ENCODE results near the gene PSME1. TPM values are rescaled to one million over a fixed set of nuclear protein-coding genes. Genes with fewer than 3 reads are reported as not detected.

PSME1 gene
- total and polyA plus RNA-seq, 2 of the 13 experiments (the other 11 are each of a cell fraction or from before 2014, with no cell fraction given), result 159 to 608 TPM

DNA sequence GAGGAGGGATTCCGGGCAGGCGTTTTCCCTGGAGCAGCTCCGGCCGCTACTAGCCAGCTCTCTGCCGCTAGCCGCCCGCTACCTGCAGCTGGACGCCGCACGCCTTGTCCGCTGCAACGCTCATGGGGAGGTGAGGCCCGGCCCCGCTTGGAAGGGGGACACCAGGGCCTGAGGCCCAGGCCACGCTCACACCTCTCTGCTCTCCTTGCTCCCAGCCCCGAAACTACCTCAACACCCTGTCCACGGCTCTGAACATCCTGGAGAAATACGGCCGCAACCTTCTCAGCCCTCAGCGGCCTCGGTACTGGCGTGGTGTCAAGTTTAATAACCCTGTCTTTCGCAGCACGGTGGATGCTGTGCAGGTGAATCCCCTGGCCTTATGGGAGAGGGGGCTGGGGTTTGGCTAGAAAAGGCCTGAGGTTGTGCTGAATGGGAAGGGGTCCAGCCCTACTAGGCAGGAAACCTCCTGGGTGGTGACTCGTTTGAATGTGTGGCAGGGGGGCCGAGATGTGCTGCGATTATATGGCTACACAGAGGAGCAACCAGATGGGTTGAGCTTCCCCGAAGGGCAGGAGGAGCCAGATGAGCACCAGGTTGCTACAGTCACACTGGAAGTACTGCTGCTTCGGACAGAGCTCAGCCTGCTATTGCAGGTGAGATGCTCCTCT, 11.9 kb downstream of the PSME1 start (continued):
- TF ChIP-seq, protein P1, sequence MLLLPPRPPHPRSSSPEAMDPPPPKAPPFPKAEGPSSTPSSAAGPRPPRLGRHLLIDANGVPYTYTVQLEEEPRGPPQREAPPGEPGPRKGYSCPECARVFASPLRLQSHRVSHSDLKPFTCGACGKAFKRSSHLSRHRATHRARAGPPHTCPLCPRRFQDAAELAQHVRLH (CRISPR knock-in tag; IDR thresholded peaks at IDR 0.05; ENCODE audit: borderline replicate concordance, low read depth), result no peak
- TF ChIP-seq ATF7-NPFF (CRISPR knock-in tag; IDR thresholded peaks at IDR 0.05; ENCODE audit: low read depth), result peak; percentile 18; the same call in 1 of the 2 replicates
- TF ChIP-seq ZFP62 (CRISPR knock-in tag; IDR thresholded peaks at IDR 0.05), result no peak
- TF ChIP-seq SRSF4 (IDR thresholded peaks at IDR 0.05; ENCODE audit: low read depth, low read length, poor library complexity, severe bottlenecking), result no peak
- TF ChIP-seq GPN1 (CRISPR knock-in tag; IDR thresholded peaks at IDR 0.05; ENCODE audit: borderline replicate concordance), result peak; percentile 89
- TF ChIP-seq CEBPB (IDR thresholded peaks at IDR 0.05; ENCODE audit: borderline replicate concordance, low read depth, low read length), result no peak
- TF ChIP-seq, protein P2, sequence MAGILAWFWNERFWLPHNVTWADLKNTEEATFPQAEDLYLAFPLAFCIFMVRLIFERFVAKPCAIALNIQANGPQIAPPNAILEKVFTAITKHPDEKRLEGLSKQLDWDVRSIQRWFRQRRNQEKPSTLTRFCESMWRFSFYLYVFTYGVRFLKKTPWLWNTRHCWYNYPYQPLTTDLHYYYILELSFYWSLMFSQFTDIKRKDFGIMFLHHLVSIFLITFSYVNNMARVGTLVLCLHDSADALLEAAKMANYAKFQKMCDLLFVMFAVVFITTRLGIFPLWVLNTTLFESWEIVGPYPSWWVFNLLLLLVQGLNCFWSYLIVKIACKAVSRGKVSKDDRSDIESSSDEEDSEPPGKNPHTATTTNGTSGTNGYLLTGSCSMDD (CRISPR knock-in tag; IDR thresholded peaks at IDR 0.05), result 0 out of 2 replicates have a peak, but pooled peaks have one; percentile 67
- no peak for TF ChIP-seq TEAD2 (CRISPR knock-in tag; IDR thresholded peaks at IDR 0.05)
- TF ChIP-seq ZNF160 (CRISPR knock-in tag; IDR thresholded peaks at IDR 0.05), result 0 out of 2 replicates have a peak, but pooled peaks have one; percentile 73
- 0 out of 2 replicates have a peak, but pooled peaks have one; percentile 49 for TF ChIP-seq ZNF788 (CRISPR knock-in tag; IDR thresholded peaks at IDR 0.05; ENCODE audit: borderline replicate concordance)
- peak; percentile 62; the same call in 1 of the 2 replicates for TF ChIP-seq NFKB2 (CRISPR knock-in tag; IDR thresholded peaks at IDR 0.05; ENCODE audit: borderline replicate concordance)
- TF ChIP-seq, protein P3, sequence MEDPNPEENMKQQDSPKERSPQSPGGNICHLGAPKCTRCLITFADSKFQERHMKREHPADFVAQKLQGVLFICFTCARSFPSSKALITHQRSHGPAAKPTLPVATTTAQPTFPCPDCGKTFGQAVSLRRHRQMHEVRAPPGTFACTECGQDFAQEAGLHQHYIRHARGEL (CRISPR knock-in tag; IDR thresholded peaks at IDR 0.05), result peak; percentile 82; the same call in 1 of the 2 replicates
- TF ChIP-seq BRD4 (CRISPR knock-in tag; IDR thresholded peaks at IDR 0.05), result no peak; the same call in 1 of the 2 replicates
- peak; percentile 70; the same call in 1 of the 2 replicates for TF ChIP-seq ZNF552 (CRISPR knock-in tag; IDR thresholded peaks at IDR 0.05; ENCODE audit: borderline replicate concordance)
- TF ChIP-seq, protein P4, sequence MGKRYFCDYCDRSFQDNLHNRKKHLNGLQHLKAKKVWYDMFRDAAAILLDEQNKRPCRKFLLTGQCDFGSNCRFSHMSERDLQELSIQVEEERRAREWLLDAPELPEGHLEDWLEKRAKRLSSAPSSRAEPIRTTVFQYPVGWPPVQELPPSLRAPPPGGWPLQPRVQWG (CRISPR knock-in tag; IDR thresholded peaks at IDR 0.05; ENCODE audit: borderline replicate concordance, low read depth), result no peak
- TF ChIP-seq ZBTB8A (CRISPR knock-in tag; IDR thresholded peaks at IDR 0.05; ENCODE audit: borderline replicate concordance, low read depth), result no peak; the same call in 1 of the 2 replicates
- TF ChIP-seq, protein P5, sequence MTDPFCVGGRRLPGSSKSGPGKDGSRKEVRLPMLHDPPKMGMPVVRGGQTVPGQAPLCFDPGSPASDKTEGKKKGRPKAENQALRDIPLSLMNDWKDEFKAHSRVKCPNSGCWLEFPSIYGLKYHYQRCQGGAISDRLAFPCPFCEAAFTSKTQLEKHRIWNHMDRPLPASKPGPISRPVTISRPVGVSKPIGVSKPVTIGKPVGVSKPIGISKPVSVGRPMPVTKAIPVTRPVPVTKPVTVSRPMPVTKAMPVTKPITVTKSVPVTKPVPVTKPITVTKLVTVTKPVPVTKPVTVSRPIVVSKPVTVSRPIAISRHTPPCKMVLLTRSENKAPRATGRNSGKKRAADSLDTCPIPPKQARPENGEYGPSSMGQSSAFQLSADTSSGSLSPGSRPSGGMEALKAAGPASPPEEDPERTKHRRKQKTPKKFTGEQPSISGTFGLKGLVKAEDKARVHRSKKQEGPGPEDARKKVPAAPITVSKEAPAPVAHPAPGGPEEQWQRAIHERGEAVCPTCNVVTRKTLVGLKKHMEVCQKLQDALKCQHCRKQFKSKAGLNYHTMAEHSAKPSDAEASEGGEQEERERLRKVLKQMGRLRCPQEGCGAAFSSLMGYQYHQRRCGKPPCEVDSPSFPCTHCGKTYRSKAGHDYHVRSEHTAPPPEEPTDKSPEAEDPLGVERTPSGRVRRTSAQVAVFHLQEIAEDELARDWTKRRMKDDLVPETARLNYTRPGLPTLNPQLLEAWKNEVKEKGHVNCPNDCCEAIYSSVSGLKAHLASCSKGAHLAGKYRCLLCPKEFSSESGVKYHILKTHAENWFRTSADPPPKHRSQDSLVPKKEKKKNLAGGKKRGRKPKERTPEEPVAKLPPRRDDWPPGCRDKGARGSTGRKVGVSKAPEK (CRISPR knock-in tag; IDR thresholded peaks at IDR 0.05; ENCODE audit: borderline replicate concordance), result 0 out of 2 replicates have a peak, but pooled peaks have one; percentile 51
- TF ChIP-seq, protein P6, sequence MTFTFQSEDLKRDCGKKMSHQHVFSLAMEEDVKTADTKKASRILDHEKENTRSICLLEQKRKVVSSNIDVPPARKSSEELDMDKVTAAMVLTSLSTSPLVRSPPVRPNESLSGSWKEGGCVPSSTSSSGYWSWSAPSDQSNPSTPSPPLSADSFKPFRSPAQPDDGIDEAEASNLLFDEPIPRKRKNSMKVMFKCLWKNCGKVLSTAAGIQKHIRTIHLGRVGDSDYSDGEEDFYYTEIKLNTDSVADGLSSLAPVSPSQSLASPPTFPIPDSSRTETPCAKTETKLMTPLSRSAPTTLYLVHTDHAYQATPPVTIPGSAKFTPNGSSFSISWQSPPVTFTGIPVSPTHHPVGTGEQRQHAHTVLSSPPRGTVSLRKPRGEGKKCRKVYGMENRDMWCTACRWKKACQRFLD (CRISPR knock-in tag; IDR thresholded peaks at IDR 0.05; ENCODE audit: borderline replicate concordance), result peak; percentile 47; the same call in 1 of the 2 replicates
- peak; percentile 54; the same call in 1 of the 2 replicates for TF ChIP-seq ZNF547 (CRISPR knock-in tag; IDR thresholded peaks at IDR 0.05)
- TF ChIP-seq, protein P7, sequence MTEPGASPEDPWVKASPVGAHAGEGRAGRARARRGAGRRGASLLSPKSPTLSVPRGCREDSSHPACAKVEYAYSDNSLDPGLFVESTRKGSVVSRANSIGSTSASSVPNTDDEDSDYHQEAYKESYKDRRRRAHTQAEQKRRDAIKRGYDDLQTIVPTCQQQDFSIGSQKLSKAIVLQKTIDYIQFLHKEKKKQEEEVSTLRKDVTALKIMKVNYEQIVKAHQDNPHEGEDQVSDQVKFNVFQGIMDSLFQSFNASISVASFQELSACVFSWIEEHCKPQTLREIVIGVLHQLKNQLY (CRISPR knock-in tag; IDR thresholded peaks at IDR 0.05), result no peak
- peak; percentile 37; the same call in 1 of the 2 replicates for TF ChIP-seq ZBTB20 (CRISPR knock-in tag; IDR thresholded peaks at IDR 0.05; ENCODE audit: borderline replicate concordance, low read depth)
- TF ChIP-seq TEAD3 (CRISPR knock-in tag; optimal IDR thresholded peaks at IDR 0.05; ENCODE audit: borderline replicate concordance), result no peak

Data from HepG2 (cell line).